Esophagus squamous epithelium (tissue), 5 donors: ENCODE measurements around the gene TSHZ2. TPM values are rescaled to one million over a fixed set of nuclear protein-coding genes. Genes with fewer than 3 reads are reported as not detected.

ENCODE experiments used
- DNase-seq: peaks from one replicate; lab custom pipeline; 2025; lab: John Stamatoyannopoulos, UW
- H3K27ac ChIP-seq, 4 donors: fragments of 200-600 bp; sonication (generic); one replicate each; pipeline ENCODE4 v1.5.1; 2016 to 2019; ENCODE audit warnings: mild to moderate bottlenecking in 1 of 4
- H3K27me3 ChIP-seq, 4 donors: fragments of 200-600 bp; sonication (generic); 1 replicate in 3 of 4; 2 replicates in 1 of 4; pipeline versions ENCODE4 v1.5.1 to v1.6.0; 2017 to 2021; ENCODE audit warnings: antibody characterized with exemption in 1 of 4
- H3K36me3 ChIP-seq, 3 donors: fragments of 200-600 bp; sonication (generic); one replicate each; pipeline ENCODE4 v1.5.1; 2016 to 2019
- H3K4me1 ChIP-seq, 3 donors: fragments of 200-600 bp; sonication (generic); one replicate each; pipeline ENCODE4 v1.5.1; 2017 to 2019
- H3K4me3 ChIP-seq, 4 donors: fragments of 200-600 bp; sonication (generic); 1 replicate in 3 of 4; 2 replicates in 1 of 4; pipeline ENCODE4 v1.5.1; 2016 to 2019; ENCODE audit warnings: mild to moderate bottlenecking in 2 of 4, moderate library complexity in 1 of 4
- H3K9me3 ChIP-seq, 3 donors: fragments of 200-600 bp; sonication (generic); one replicate each; pipeline ENCODE4 v1.5.1; 2016 to 2019
- POLR2A ChIP-seq, 4 donors: fragments of 450-650 bp; IDR thresholded peaks; one replicate each; pipeline ENCODE4 v1.6.1; 2017; ENCODE audit warnings: antibody characterized with exemption in 4 of 4, mild to moderate bottlenecking in 4 of 4, moderate library complexity in 3 of 4
- WGBS, 2 donors: methylation state at CpG; one replicate each; pipeline ENCODE4 v1.1.5; 2018; 5-methylcytosine and 5-hydroxymethylcytosine counted together
- intact Hi-C: fragments of 100-400 bp; cut with DNase I; formaldehyde crosslinking; loops from one replicate; pipeline ENCODE4 v1.15.0; 2022
- total RNA-seq, 4 donors: library from RNA; depleted of rRNA; stranded (reverse); fragments of >200 nt; gene quantifications; one replicate each; pipeline ENCODE4 v1.1.0, GENCODE V29; 2016
- TF ChIP-seq, protein P1 (sequence below), 6 experiments: fragments of 450-650 bp in 4 of 6; fragments of 200-600 bp in 2 of 6; sonication (generic) in 2 of 6; IDR thresholded peaks; one replicate each; pipeline ENCODE4 v1.5.1; 2016 to 2019; ENCODE audit warnings: antibody characterized with exemption in 6 of 6, mild to moderate bottlenecking in 4 of 6, moderate library complexity in 4 of 6
- donor health status: DM: yes; HTN: yes; CAD: no.

The TSHZ2 gene
- total RNA-seq, 4 donors from 2014 or later = 4.7 to 22.0 (median 12.9) TPM

DNA sequence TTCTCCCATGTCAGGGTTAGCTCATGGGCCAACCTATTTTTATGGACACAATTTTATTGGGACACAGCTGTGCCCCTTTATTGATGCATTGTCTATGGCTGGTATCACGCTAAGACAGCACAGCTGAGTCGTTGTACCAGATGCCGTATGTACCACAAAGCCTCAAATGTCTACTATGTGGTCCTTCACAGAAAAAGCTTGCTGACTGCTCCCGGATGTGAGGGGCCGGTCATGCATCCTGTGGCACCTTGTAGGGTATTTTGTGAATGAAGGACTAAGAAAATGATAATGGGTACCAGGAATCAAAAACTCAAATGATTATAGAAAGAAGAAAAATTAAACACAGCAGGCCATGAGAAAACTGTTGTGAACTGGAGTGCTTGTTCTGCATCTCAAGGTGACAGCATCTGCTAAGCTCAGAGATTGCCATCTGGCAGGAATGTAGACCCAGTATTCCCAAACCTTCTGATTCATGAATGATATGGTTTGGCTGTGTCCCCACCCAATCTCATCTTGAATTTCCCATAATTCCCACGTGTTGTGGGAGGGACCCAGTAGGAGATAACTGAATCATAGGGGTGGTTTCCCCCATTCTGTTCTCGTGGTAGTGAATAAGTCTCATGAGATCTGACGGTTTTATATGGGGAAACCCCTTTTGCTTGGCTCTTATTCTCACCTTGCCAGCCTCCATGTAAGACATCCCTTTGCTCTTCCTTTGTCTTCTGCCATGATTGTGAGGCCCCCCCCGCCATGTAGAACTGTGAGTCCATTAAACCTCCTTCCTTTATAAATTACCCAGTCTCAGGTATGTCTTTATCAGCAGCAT, 248.5 kb downstream of the TSHZ2 start:
- peaks cover 0 to 22% (median 4%) of the 10 kb centered on the region in 3 donors for H3K4me1 ChIP-seq
- WGBS, 2 donors = 59 to 63% methylated on average over 9 of the region's 9 CpGs
- H3K27ac ChIP-seq = no peak overlapping the region
- H3K36me3 ChIP-seq = no peaks in the 10 kb centered on the region
- no peaks in the 10 kb centered on the region for H3K27me3 ChIP-seq
- TF ChIP-seq, protein P1, sequence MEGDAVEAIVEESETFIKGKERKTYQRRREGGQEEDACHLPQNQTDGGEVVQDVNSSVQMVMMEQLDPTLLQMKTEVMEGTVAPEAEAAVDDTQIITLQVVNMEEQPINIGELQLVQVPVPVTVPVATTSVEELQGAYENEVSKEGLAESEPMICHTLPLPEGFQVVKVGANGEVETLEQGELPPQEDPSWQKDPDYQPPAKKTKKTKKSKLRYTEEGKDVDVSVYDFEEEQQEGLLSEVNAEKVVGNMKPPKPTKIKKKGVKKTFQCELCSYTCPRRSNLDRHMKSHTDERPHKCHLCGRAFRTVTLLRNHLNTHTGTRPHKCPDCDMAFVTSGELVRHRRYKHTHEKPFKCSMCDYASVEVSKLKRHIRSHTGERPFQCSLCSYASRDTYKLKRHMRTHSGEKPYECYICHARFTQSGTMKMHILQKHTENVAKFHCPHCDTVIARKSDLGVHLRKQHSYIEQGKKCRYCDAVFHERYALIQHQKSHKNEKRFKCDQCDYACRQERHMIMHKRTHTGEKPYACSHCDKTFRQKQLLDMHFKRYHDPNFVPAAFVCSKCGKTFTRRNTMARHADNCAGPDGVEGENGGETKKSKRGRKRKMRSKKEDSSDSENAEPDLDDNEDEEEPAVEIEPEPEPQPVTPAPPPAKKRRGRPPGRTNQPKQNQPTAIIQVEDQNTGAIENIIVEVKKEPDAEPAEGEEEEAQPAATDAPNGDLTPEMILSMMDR (IDR thresholded peaks at IDR 0.05) = no peak
- no peak for TF ChIP-seq POLR2A (IDR thresholded peaks at IDR 0.05)
- H3K4me3 ChIP-seq = no peak overlapping the region
- intact Hi-C loops = no loop called here
- DNase-seq = no peak
- H3K9me3 ChIP-seq = no peaks in the 10 kb centered on the region

DNA sequence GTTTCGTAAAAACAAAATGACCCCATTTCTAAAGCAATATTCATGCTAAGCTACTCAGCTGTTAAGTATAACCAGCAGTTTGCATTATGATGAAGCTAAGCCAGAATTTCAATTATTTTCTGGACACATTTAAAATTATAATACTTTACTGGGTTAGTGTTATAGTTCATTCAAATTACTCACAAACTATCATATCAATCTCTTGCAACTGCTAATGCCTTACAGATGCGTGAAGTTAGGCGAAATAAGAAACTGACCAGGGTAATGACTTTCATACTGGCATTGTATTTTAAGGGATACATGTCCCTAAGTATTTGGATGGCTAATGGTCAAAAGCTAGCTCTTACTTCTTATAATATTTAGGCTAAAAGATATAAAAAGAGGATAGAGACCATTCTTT, 249.6 kb downstream of the TSHZ2 start:
- Histone ChIP-seq H3K27me3 (no peaks in the 10 kb centered on the region), H3K27ac (no peak overlapping the region), H3K36me3 (no peaks in the 10 kb centered on the region), H3K4me1 (peaks cover 0 to 12% (median 2%) of the 10 kb centered on the region in 3 donors), H3K4me3 (no peak overlapping the region), H3K9me3 (no peaks in the 10 kb centered on the region)
- intact Hi-C loops = no loop called here
- DNase-seq = no peak
- TF ChIP-seq, protein P1 (IDR thresholded peaks at IDR 0.05) = no peak
- no peak for TF ChIP-seq POLR2A (IDR thresholded peaks at IDR 0.05)
- 92 to 99% methylated on average over 3 of the region's 3 CpGs for WGBS, 2 donors

DNA sequence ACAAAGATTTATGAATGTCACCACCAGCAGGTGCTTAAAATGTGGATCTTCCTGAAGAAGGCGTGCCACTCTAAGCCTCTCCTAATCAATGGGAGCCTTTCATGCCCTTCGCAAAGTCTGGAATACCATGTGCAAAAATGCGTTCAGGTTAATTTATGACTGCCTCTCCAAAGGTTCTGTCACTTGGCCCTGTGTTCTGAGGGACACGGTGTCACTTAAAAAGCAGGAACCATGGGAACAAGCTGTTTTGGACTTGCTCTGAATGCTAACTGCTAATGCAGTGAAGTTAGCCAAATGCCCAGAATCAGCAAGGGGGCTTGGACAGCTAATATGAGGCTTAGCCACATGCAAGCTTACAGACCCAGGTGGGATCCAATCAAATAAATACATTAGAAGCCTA, 250.3 kb downstream of the TSHZ2 start:
- Histone ChIP-seq H3K4me1 (peaks cover 0 to 6% (median 0%) of the 10 kb centered on the region in 3 donors), H3K4me3 (no peak overlapping the region), H3K36me3 (no peaks in the 10 kb centered on the region), H3K27ac (no peak overlapping the region), H3K9me3 (no peaks in the 10 kb centered on the region), H3K27me3 (no peaks in the 10 kb centered on the region)
- intact Hi-C loops = no loop called here
- no peak for DNase-seq
- 71 to 83% methylated on average over 3 to 4 of the region's 4 CpGs for WGBS, 2 donors
- no peak for TF ChIP-seq POLR2A (IDR thresholded peaks at IDR 0.05)
- TF ChIP-seq, protein P1 (IDR thresholded peaks at IDR 0.05) = no peak

DNA sequence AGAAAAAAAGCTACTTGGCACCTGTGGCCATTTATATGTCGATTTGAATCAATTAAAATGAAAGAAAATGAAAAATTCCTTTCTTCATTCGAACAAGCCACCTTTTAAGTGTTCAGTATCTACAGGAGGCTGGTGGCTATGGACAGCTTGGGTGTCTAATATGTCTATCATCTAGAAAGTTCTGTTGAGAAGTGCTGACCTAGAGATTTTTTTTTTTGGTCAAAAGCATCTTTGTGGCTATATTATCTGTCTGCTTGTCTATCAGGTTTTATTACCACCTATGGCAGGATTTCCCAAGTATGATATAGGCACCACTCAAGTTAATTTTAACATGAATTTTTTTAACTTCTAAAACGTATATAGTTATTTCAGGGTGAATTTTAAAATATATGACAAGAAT, 250.8 kb downstream of the TSHZ2 start:
- WGBS, 2 donors = 81 to 82% methylated on average over 3 of the region's 3 CpGs
- no peaks in the 10 kb centered on the region for H3K36me3 ChIP-seq
- peaks cover 0 to 6% (median 0%) of the 10 kb centered on the region in 3 donors for H3K4me1 ChIP-seq
- H3K27me3 ChIP-seq = no peaks in the 10 kb centered on the region
- no peak overlapping the region for H3K4me3 ChIP-seq
- TF ChIP-seq, protein P1 (IDR thresholded peaks at IDR 0.05) = no peak
- TF ChIP-seq POLR2A (IDR thresholded peaks at IDR 0.05) = no peak
- H3K27ac ChIP-seq = no peak overlapping the region
- intact Hi-C loops = no loop called here
- DNase-seq = no peak
- H3K9me3 ChIP-seq = no peaks in the 10 kb centered on the region

DNA sequence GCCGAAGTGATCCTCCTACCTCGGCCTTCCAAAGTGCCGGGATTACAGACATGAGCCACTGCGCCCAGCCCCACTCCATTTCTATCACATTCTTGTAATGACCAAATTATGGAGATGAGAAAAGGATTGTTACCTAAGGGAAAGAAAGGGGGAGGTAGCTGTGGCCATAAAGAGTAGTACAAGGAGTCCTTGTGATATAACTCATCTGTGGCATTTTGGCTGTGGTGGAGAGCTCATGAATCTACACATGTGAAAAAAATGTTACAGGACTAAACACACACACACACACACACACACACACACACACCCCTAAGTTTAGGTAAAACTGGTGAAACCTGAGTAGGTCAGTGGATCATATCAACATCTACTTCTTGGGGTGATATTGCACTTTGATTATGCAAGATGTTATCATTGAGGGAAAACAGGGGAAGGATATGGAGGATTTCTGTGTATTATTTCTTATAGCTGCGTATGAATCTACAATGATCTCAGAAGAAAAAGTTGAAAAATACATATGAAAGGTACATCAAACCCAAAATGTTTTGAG, 251.5 kb downstream of the TSHZ2 start:
- intact Hi-C loops = no loop called here
- Histone ChIP-seq H3K27ac (no peak overlapping the region), H3K27me3 (no peaks in the 10 kb centered on the region), H3K4me1 (peaks cover 0 to 6% (median 0%) of the 10 kb centered on the region in 3 donors), H3K4me3 (no peak overlapping the region), H3K9me3 (no peaks in the 10 kb centered on the region), H3K36me3 (no peaks in the 10 kb centered on the region)
- TF ChIP-seq, protein P1 (IDR thresholded peaks at IDR 0.05) = no peak
- no peak for TF ChIP-seq POLR2A (IDR thresholded peaks at IDR 0.05)
- DNase-seq = no peak
- WGBS, 2 donors = 99 to 100% methylated on average over 2 to 5 of the region's 5 CpGs
